A172 (cell line): Measurements from ENCODE around the gene SETD1A. TPM values are rescaled to one million over a fixed set of nuclear protein-coding genes. Genes with fewer than 3 reads are reported as not detected.

Experiments
- DNase-seq: peaks from one replicate; pipeline ENCODE4 v3.0.0-alpha.2; 2015; ENCODE audit warnings: low spot score
- total RNA-seq: library from RNA; depleted of rRNA; stranded (reverse); fragments of >200 nt; shearing (Covaris generic); gene quantifications from 2 replicates; pipeline ENCODE4 v1.2.3, GENCODE V29; 2014

SETD1A gene
- total RNA-seq, 1 experiment from 2014 or later: 3.8 TPM

DNA sequence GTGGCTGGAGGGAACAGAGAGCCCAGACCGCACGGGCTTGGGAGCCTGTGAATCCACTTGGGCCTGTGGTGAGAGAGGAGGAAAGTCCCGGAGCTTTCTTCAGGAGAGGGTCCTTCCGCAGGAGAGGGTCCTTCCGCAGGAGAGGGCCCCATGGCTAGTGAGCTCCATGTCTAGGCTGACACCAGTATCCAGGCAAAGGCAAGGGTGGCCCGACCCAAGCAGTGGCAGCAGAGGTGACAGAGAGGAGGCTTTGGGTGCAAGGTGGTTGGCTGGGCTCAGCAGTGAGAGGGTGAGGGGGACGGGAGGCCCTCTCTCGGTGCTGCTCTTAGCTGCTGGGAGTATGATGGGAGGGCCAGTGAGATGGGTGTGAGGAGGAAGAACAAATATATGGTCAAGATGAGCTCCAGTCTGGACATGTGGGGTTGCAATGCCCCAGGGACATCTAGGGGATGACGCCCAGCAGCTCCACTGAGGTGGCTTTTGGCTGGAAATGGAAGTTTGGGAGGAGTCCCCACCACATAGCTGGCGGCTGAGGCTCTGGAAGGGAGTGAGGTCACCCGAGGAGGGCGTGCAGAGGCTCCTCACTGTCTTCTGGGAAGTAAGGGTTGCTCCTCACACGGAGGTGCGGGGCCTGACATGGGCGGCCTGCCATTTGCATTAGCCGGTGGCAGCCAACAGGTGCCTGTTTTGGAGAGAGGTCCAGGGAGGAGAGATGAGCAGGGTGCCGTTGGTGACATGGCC lies 25.2 kb downstream of the SETD1A start:
- DNase-seq: no peak

DNA sequence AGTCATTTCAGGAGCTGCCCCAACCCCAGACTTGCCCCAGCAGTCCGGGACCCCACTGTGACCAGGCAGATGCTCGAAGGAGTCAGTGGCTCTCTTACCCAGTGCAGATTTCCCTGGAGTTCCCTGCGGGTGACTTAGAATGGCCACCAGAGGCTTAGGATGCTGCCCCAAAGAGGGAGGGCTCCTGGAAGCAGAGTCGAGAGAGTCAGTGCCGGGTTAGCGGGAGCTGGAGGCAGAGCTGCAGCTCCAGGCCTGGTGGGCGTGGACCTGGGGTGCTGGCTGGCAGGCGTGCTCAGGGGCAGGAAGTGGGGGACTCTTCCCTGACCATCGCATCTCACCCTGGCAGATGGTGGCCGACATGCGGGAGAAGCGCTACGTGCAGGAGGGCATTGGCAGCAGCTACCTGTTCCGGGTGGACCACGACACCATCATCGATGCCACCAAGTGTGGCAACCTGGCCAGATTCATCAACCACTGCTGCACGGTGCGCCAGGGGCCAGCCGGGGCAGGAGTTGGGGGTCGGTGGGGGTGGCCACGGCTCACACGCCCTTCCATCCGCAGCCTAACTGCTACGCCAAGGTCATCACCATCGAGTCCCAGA lies 25.8 kb downstream of the SETD1A start:
- no peak for DNase-seq

DNA sequence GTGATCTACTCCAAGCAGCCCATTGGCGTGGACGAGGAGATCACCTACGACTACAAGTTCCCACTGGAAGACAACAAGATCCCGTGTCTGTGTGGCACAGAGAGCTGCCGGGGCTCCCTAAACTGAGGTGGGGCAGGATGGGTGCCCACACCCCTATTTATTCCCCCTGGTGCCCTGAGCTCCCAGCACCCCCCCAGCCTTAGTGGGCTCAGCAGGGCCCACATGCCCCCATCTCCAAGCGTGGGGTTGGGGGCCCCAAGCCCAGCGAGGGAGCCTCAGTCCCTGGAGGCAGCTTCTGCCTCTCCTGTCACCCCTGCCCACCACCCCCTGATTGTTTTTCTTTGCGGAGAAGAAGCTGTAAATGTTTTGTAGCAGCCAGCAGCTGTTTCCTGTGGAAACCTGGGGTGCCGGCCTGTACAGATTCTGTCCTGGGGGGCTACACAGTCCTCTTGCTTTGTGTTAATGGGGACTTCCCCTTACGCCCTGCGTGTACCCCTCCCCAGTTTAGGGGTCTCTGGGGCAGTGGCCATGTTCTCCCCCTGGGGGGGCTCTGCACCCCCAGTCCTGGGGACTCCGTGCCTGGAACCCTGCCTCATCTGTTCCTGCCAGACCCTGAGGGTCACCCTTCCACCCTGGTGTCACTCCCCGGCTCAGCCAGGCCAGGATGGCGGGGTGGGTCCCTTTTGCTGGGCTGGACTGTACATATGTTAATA lies 26.5 kb downstream of the SETD1A start:
- DNase-seq: no peak

DNA sequence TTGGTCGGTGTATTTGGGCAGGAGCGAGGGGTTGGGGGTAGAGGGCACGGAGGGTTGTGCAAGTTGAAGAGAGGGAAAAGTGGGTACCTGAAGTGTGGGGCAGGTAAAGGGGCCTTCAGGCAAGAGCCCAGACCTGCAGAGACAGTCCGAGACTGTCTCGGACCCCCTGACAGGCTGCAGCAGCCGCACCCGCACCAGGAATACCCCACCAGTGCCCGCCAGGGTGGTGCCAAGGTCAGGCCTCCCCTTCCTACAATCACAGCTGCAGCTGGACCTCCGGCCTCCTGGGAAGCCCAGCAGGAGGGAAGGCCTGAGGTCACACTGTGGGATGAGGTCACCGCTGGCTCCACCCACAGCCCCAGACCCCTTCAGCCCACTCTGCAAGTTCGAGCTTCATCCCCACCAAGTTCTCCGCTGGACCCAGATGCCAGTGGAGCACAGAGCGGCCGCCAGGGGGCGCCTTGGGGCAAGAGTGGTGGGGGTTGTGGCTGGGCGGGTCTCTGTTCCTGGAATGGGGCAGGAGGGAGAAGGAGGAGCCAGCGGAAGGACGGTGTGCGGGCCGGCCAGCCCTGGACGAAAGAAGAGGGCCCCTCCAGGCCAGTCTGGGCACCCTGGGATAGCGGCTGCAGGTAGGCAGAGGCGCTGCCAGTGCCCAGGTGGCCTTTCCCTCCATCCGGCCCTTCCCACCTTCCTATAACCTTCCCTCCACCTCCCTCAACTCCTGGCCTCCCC lies 27.3 kb downstream of the SETD1A start, which contains the start of gene HSD3B7:
TSS of gene HSD3B7 (plus strand) at position 539 of the 732 bp plus-strand sequence. CDS start 452 bp downstream, outside the sequence.
- DNase-seq: peak; percentile 68

DNA sequence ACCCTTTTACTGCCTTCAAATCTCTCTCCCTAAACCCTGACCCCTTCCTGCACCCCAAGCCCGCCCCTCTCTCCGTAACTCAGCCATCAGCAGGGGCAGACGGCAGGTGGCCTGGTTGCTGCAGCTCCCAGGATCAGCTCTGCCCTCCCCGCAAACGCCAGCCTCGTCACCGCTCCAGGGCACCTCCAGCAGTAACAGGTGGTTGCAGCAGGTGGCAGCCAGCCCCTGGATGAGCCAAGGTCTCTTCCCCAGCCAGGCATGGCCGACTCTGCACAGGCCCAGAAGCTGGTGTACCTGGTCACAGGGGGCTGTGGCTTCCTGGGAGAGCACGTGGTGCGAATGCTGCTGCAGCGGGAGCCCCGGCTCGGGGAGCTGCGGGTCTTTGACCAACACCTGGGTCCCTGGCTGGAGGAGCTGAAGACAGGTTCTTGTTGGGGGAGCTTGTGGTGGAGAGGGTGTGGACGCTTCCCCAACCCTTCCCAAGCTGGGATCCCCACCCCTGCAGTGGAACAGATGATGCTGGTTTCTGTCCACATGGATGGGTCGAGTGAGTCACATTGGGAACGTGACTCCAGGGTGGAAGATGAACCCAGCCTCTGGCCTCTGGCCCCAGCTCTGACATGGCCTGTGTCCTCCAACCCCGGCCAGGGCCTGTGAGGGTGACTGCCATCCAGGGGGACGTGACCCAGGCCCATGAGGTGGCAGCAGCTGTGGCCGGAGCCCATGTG lies 28.0 kb downstream of the SETD1A start:
- peak; percentile 49 for DNase-seq

DNA sequence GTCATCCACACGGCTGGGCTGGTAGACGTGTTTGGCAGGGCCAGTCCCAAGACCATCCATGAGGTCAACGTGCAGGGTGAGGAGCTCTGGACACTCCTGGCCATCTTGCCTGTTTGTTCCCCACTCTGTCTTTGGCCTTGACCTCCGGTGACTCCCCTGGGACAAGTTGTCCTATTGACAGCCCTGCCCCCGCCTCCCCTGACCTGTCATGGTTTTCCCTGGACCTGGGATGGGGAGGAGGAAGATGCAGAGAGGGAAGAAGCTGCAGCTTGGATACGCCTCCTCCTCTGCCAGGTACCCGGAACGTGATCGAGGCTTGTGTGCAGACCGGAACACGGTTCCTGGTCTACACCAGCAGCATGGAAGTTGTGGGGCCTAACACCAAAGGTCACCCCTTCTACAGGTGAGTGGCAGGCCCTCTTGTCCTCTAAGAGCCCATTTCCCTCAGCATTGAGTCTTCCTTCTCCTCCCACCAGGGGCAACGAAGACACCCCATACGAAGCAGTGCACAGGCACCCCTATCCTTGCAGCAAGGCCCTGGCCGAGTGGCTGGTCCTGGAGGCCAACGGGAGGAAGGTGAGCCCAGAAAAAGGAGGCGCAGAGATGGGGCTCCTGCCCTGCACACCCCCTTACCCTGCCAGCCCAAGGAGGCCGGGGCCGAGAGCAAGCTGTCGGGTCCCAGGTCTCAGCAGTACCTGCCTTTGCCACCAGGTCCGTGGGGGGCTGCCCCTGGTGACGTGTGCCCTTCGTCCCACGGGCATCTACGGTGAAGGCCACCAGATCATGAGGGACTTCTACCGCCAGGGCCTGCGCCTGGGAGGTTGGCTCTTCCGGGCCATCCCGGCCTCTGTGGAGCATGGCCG lies 28.8 kb downstream of the SETD1A start:
- no peak for DNase-seq

DNA sequence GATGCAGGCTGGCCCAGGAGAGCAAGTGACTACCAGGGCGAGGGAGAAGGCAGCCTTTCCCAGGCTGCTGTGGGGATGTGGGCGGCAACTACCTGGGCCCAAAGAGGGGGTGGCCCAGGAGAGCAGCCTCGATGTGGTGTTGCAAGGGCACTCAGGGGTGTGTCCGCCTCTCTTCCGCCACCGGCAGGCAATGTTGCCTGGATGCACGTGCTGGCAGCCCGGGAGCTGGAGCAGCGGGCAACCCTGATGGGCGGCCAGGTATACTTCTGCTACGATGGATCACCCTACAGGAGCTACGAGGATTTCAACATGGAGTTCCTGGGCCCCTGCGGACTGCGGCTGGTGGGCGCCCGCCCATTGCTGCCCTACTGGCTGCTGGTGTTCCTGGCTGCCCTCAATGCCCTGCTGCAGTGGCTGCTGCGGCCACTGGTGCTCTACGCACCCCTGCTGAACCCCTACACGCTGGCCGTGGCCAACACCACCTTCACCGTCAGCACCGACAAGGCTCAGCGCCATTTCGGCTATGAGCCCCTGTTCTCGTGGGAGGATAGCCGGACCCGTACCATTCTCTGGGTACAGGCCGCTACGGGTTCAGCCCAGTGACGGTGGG lies 30.1 kb downstream of the SETD1A start:
- DNase-seq: no peak

DNA sequence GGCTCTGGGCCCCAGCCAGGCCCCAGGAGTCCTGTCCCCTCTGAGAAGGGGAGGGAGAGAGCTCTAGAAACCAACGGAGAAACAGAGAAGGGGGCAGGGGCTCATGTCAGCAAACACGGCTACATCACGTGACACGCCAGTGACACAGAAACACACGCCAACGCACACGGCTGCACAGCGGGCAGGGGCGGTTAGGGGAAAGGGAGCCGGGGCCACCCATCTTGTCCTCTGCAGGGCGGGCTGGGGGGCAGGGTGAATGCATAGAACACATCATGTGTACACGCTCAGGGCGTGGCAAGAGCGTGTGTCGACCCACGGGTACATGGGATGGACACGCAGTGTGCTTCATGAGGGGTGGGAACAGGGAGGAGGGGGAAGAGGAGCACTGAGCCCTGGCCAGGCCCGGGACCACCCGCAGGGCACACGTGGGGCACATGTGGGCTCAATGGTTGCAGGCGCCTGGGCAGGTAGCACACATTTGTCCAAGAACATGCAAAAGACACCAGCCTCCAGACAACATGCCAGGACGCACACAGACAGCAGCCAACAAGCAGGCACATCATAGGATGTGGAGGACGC lies 32.0 kb downstream of the SETD1A start:
- DNase-seq: no peak

DNA sequence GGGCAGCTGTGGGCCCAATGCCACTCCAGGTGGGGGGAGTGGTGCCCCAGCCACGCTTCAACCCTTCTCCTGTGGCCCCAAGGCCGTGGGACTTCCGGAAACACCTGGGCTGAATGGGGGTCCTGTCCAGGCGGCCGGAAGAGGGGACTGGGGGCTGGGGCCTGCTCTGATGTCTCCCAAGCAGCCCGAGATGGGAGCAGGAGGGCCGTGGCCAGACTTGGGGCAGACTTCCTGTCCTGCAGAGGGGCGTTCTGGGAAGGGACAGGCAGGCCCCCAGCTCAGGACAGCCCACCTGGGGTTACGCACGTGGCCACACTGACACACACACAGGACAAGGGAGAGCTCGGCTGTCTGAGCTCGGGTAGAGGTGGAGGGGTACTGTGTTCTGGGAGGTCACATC lies 32.6 kb downstream of the SETD1A start:
- no peak for DNase-seq

DNA sequence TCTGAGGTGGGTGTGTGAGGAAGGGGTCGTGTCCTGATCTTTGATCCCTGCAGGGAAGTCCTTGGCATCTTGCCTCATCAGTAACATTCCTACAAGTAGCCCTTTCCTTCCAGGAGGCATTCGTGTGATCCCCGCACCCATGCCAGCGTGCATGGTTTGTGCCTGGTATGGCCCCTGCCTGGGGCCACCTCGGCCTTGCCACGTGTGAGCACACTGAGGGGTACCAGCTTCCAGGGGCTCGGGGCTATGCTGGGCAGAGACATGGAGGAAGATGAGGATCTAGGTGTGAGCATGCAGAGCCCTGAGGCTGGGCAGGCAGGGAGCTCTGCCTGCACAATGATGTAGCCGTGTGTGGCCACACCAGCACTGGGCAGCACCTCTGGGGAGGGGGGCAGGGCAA lies 33.5 kb downstream of the SETD1A start:
- no peak for DNase-seq

DNA sequence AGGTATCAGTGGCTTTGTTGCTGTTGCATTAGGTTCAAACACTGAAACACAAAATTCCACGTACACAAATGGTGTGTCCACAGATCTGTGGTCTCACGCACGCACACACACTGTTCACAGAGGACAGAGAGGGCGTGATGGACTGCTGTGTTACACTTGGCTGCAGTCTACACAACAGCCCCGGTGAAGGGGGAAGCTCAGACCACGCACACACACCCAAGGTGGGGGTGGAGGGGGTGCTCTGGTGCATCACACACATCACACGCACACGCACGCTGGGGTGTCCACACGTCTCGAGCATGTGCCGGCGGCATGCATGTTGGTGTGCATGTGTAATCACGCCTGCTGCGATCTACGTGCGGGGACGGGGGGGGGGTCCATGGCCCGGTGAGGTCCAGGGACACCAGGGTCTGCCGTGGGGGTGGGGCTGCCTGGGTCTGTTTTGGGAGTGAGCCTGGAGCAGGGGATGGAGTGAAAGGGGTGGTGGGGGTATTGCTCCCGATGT lies 34.8 kb downstream of the SETD1A start:
- DNase-seq: no peak

DNA sequence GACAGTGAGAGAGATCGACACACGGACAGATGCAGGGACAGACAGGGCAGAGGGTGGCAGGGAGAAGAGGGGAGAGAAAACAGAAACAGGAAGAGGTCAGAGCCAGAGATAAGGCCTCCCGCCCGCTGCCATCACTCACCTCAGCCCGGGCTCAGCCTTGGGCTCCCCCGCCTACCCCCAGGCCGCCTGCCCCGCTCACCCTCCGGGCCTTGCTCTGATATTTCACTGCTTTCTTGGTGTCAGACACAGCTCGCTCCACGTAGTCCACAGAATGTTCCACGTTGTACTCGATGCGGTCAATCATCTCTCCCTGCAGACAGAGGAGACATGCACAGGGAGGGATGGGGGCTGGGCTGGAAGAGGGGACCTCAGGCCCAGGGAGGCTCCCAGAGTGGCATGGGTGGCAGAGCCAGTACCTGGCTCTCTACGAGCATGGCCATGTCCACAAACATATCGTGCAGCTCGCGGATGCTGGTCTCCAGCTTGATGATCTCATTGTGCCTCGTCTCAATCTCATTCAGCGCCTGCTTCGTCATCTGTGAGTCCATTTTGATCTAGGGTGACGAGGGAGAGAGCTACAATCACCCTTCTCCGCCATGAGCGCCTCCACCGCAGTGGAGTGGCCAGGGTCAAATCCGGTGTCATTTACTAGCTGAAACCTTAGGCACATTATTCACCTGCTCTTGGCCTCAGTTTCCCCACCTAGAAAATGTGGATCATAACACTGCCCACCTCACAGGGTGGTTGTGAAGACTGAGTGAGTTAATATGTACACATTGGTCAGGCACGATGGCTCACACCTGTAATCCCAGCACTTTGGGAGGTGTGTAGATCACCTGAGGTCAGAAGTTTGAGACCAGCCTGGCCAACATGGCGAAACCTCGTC lies 35.6 kb downstream of the SETD1A start:
- DNase-seq: no peak

DNA sequence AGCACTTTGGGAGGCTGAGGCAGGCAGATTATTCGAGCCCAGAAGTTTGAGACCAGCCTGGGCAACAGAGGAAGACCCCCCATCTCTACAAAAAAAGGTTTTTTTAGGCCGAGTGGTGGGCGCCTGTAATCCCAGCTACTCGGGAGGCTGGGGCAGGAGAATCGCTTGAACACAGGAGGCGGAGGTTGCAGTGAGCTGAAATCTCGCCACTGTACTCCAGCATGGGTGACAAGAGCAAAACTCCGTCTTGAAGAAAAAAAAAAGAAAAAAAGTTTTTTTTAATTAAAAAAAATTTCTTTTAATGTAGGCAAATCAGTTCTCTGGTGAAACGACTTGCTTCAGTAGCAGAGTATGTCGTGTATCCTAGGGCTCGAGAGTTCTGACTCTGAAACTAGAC lies 38.4 kb downstream of the SETD1A start:
- DNase-seq: no peak

DNA sequence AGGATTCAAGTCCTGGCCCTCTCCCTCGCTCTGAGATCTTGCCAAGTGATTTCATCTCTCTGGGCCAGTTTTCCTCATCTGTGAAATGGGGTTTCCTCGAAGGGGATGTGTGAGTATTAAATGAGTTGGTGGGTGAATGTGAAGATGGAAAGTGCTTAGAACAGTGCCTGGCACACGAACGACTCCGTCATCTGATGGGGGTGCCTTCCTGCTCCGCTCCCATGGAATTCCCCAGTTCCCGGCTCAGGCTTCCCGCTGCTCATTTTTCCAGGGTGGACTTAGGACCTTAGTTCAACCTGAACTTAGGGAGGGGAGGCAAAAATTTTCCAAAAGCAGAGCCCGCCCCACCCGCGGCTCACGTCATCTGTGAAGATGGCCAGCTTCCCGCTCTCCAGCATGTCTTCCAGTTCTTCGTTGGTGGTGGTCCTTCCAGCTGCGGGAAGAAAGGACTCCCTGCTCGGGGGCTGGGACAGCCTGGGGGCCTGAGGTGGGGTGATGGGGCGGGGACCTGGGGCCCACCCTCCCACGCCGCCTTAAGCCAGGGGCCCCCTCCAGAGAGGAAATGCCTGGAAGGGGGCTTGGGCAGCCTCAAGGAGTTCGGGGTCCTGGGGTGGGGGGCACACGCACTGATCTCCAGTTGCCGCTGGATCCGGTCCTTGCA lies 38.9 kb downstream of the SETD1A start:
- no peak for DNase-seq

DNA sequence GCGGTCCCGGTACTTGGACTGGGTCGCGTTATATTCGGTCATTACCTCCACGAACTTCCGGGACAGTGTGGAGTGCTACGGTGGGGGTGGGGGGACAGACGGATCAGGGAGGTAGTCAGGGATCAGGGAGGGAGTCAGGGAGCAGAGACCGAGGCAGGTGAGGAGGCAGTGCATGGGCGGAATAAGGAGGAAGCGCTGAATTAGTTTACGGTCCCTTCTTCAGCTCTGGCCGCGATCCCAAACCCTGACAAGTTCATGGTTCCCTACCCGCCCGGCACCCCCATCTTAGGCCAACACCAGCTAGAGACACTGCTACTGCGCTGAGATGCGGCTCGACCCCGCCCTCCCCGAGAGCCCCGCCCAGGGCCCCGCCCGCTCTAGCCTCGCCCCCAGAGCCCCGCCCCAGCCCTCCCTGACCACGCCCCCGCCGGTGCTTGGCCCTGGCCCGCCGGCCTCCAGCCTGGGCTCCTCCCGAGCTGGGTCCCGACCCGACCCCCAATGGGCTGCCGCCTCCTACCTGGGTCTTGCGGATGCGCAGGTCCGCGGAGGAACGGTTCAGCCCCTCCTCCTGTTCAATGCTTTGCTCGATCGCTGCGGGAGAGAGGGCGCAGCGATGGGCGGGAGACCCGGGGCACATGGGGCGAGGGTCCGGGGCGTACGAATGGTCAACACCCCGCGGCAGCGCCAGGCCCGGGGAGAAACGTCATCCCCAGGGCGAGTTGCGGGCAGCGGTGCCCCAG lies 39.6 kb downstream of the SETD1A start:
- peak; percentile 54 for DNase-seq

DNA sequence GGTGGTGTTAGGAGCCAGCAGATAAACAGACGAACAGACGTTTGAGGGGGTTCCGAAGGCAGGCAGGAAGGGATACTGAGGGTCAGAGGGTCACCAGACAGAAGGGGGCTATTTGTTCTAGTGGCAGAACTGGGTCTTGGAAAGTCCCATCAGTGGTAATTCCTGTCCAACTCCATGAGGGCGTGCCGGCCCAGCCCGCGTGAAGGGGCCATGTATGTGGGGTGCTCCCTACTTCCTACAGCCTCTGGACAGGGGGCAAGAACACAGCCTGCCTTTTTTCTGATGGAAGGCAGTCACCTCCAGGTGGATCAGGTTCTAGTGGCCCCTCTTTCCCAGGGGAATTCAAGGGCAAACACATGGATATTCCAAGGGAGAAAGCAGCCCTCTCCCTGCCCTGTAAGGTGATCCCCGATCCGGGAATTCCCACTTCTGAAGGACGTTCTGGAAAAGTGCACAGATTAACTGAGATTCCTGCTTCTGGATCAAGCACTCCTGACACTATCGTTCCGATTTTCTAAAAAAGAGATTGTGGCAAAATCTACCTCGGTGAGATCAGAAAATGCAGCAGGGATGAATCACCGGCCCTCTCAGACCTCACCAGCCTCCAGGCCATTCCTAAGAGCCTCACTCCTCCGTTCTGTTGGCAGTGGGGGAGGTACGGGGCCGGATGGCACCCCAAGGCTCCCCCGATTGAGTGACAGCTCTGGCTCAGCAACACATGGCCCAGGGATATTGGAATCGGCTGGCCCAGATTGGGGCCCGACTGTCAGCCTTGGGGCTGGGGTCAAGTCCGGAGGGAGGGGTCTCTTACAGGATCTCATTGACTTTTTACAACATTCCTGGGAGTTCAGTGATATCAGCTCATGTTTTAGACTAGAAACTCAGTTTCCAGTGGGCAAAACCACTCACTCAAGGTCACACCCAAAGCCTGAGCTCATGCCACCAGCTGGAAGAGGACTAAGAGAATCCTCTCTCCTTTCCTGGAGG lies 40.5 kb downstream of the SETD1A start:
- DNase-seq: peak; percentile 94
